SK-N-SH (cell line): ENCODE results near the gene FXR1. TPM values are rescaled to one million over a fixed set of nuclear protein-coding genes. Genes with fewer than 3 reads are reported as not detected.

Experiments
- CTCF ChIA-PET: fragments of 300-600, 350-600 bp; formaldehyde crosslinking; extraction: SDS; loops from one replicate; lab custom pipeline; 2021; lab: Yijun Ruan, JAX
- POLR2A ChIA-PET: fragments of 350-600 bp; sonication (Branson Sonifier 250); formaldehyde crosslinking; extraction: SDS; loops from one replicate; lab custom pipeline; 2020; ENCODE audit warnings: antibody characterized with exemption, inconsistent platforms; lab: Yijun Ruan, JAX
- DNase-seq: peaks from one replicate; pipeline ENCODE4 v3.0.0; 2012
- H2AFZ ChIP-seq: fragments of 200-600 bp; sonication (generic); 2 replicates; pipeline ENCODE4 v1.8.1; 2016; ENCODE audit warnings: antibody characterized with exemption, mild to moderate bottlenecking, low read depth
- H3F3A ChIP-seq: fragments of 200-600 bp; sonication (generic); replicated peaks from 2 replicates; pipeline ENCODE3; 2016; ENCODE audit warnings: antibody characterized with exemption, mild to moderate bottlenecking; ENCODE audit not compliant: insufficient read depth
- H3K27ac ChIP-seq, 2 experiments: fragments of 200-500 bp in 1 of 2; fragments of 200-600 bp in 1 of 2; sonication (Bioruptor generic) in 1 of 2; sonication (generic), shearing (Covaris generic) in 1 of 2; 2 replicates each; pipeline versions ENCODE4 v1.5.1 to v1.6.1; 2014 to 2016; ENCODE audit warnings: low read depth in 2 of 2, inconsistent platforms in 1 of 2, low read length in 1 of 2, mild to moderate bottlenecking in 1 of 2, mixed read lengths in 1 of 2
- H3K27me3 ChIP-seq: fragments of 200-600 bp; sonication (generic), shearing (Covaris generic); 2 replicates; pipeline ENCODE4 v1.6.1; 2016; ENCODE audit warnings: mixed run types; ENCODE audit not compliant: insufficient read depth
- H3K36me3 ChIP-seq, 2 experiments: fragments of 200-500 bp in 1 of 2; fragments of 200-600 bp in 1 of 2; sonication (Bioruptor generic) in 1 of 2; sonication (generic) in 1 of 2; replicated peaks in 1 of 2; 2 replicates each; pipeline versions ENCODE3 to v1.5.1; 2014 to 2016; ENCODE audit warnings: low read length in 1 of 2, mild to moderate bottlenecking in 1 of 2; ENCODE audit not compliant: insufficient read depth in 2 of 2, control insufficient read depth in 1 of 2
- H3K4me1 ChIP-seq, 2 experiments: fragments of 200-500 bp in 1 of 2; fragments of 200-600 bp in 1 of 2; sonication (Bioruptor generic) in 1 of 2; sonication (generic), shearing (Covaris generic) in 1 of 2; 2 replicates each; pipeline versions ENCODE4 v1.5.1 to v1.6.1; 2014 to 2016; ENCODE audit warnings: low read depth in 1 of 2, low read length in 1 of 2, mixed run types in 1 of 2; ENCODE audit not compliant: insufficient read depth in 2 of 2, control insufficient read depth in 1 of 2
- H3K4me2 ChIP-seq: fragments of 200-600 bp; sonication (generic), shearing (Covaris generic); 2 replicates; pipeline ENCODE4 v1.6.1; 2017; ENCODE audit warnings: mixed run types
- H3K4me3 ChIP-seq, 2 experiments: fragments of 200-500 bp in 1 of 2; fragments of 200-600 bp in 1 of 2; sonication (Bioruptor generic) in 1 of 2; sonication (generic), shearing (Covaris generic) in 1 of 2; 2 replicates each; pipeline versions ENCODE4 v1.5.1 to v1.8.1; 2014 to 2016; ENCODE audit warnings: low read depth in 2 of 2, inconsistent platforms in 1 of 2, low read length in 1 of 2, mild to moderate bottlenecking in 1 of 2, mixed read lengths in 1 of 2, moderate library complexity in 1 of 2
- H3K79me2 ChIP-seq: fragments of 200-600 bp; sonication (generic); 2 replicates; pipeline ENCODE4 v1.8.1; 2017; ENCODE audit warnings: mild to moderate bottlenecking; ENCODE audit not compliant: insufficient read depth
- H3K9ac ChIP-seq: fragments of 200-600 bp; sonication (generic); 2 replicates; pipeline ENCODE4 v1.6.1; 2017; ENCODE audit warnings: mixed run types
- H3K9me2 ChIP-seq: fragments of 200-600 bp; sonication (generic); 2 replicates; pipeline ENCODE4 v1.6.1; 2017; ENCODE audit warnings: mixed run types
- H3K9me3 ChIP-seq: fragments of 200-600 bp; sonication (generic); 2 replicates; pipeline ENCODE4 v1.6.1; 2017; ENCODE audit warnings: mixed run types, mild to moderate bottlenecking, moderate library complexity
- H4K20me1 ChIP-seq: fragments of 200-600 bp; sonication (generic); 2 replicates; pipeline ENCODE4 v1.6.1; 2017; ENCODE audit warnings: mild to moderate bottlenecking, mixed run types; ENCODE audit not compliant: insufficient read depth
- CHD2 ChIP-seq: fragments of 150-350 bp; IDR thresholded peaks from 2 replicates; pipeline ENCODE4 v1.6.1; 2018; ENCODE audit warnings: low read length; ENCODE audit not compliant: partially characterized antibody
- ELF1 ChIP-seq: IDR thresholded peaks from 2 replicates; pipeline ENCODE4 v1.4.0; 2012
- EP300 ChIP-seq, 2 experiments: IDR thresholded peaks; 2 replicates each; pipeline versions ENCODE4 v1.4.0 to v1.6.1; 2012; ENCODE audit warnings: borderline replicate concordance in 1 of 2, low read depth in 1 of 2, low read length in 1 of 2
- EZH2phosphoT487 ChIP-seq: fragments of 200-600 bp; sonication (generic); IDR thresholded peaks from 2 replicates; pipeline ENCODE4 v1.6.1; 2017; ENCODE audit warnings: low read depth, mixed run types, mild to moderate bottlenecking, antibody characterized with exemption, moderate library complexity, borderline replicate concordance
- FOSL2 ChIP-seq: IDR thresholded peaks from 2 replicates; pipeline ENCODE4 v1.4.0; 2012; ENCODE audit warnings: low read depth, mild to moderate bottlenecking, moderate library complexity, borderline replicate concordance
- FOXJ3 ChIP-seq: sonication (generic); formaldehyde crosslinking; IDR thresholded peaks from 2 replicates; pipeline ENCODE4 v1.5.1; 2020; ENCODE audit warnings: mild to moderate bottlenecking, missing genetic modification reagents
- JUND ChIP-seq: IDR thresholded peaks from 2 replicates; pipeline ENCODE4 v1.4.0; 2012
- MEF2A ChIP-seq: IDR thresholded peaks from 2 replicates; pipeline ENCODE4 v1.4.0; 2012; ENCODE audit warnings: low read depth, borderline replicate concordance
- MXI1 ChIP-seq: IDR thresholded peaks from 2 replicates; pipeline ENCODE4 v1.6.1; 2012; ENCODE audit warnings: mild to moderate bottlenecking, low read depth, low read length, improper control_type of control experiment
- NRF1 ChIP-seq: IDR thresholded peaks from 2 replicates; pipeline ENCODE4 v1.6.1; 2012; ENCODE audit warnings: low read depth, mild to moderate bottlenecking, low read length
- POLR2AphosphoS5 ChIP-seq: IDR thresholded peaks from 2 replicates; pipeline ENCODE4 v1.6.1; 2012; ENCODE audit warnings: low read depth, low read length
- RXRA ChIP-seq: IDR thresholded peaks from 2 replicates; pipeline ENCODE4 v1.4.0; 2012; ENCODE audit warnings: low read depth, mild to moderate bottlenecking, borderline replicate concordance
- TCF12 ChIP-seq: IDR thresholded peaks from 2 replicates; pipeline ENCODE4 v1.4.0; 2012
- WGBS: methylation state at CpG from one replicate; pipeline ENCODE4 v1.1.6; 2017; ENCODE audit warnings: low lambda C conversion rate; 5-methylcytosine and 5-hydroxymethylcytosine counted together
- polyA plus RNA-seq, 3 experiments: library from polyadenylated mRNA; depleted of rRNA; stranded (reverse); fragments of >200 nt; gene quantifications; 2 replicates each; pipeline ENCODE4 v1.2.3, GENCODE V29; 2012
- TF ChIP-seq, protein P1 (sequence below): IDR thresholded peaks from 2 replicates; pipeline ENCODE4 v1.6.1; 2012; ENCODE audit warnings: mild to moderate bottlenecking, low read depth, low read length, moderate library complexity

Gene FXR1
- polyA plus RNA-seq, 1 of the 3 experiments (the other 2 are of a cell fraction), result 114 TPM

DNA sequence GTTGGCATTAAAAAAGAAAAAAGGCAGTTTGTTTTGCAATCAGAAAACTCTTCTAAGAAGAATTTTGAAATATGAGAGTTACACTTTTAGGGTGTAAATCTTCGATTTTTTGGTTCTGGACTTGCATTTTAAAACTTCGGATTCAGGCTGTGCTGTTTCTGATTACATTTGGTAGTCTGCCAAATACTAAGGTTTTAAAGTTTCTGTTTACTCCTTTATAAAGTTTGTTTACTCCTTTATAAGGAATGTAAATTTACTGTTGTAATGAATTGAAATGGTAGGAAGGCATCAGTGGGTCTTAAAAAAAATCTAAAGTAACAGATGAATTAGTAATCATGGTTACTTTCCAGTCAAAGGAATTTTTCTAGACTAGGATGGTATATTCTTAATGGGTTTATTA, 14.1 kb downstream of the FXR1 start:
- Histone ChIP-seq H3F3A (no peaks in the 10 kb centered on the region), H3K36me3 (peaks cover 4 to 5% of the 10 kb centered on the region in 2 experiments), H4K20me1 (peaks cover 97% of the 10 kb centered on the region), H3K27ac (no peak overlapping the region), H3K27me3 (no peaks in the 10 kb centered on the region), H3K4me3 (no peak overlapping the region), H3K79me2 (peaks cover 99% of the 10 kb centered on the region), H3K9me2 (no peaks in the 10 kb centered on the region), H2AFZ (no peak overlapping the region), H3K9me3 (0 out of 2 replicates have a peak, but pooled peaks cover 4% of the 10 kb centered on the region), H3K9ac (no peak overlapping the region), H3K4me2 (no peak overlapping the region), H3K4me1 (no peaks in the 10 kb centered on the region; a peak in 2 of 4 replicates)
- WGBS, result 97% methylated on average over 2 of the region's 2 CpGs
- no peak for DNase-seq
- ChIA-PET POLR2A (no interaction called here), CTCF (no interaction called here)
- TF ChIP-seq ELF1, result no peak
- no peak for TF ChIP-seq MEF2A
- TF ChIP-seq NRF1, result no peak
- no peak for TF ChIP-seq CHD2
- TF ChIP-seq EP300 (IDR thresholded peaks at IDR 0.05; ENCODE audit: borderline replicate concordance in 1 of 2, low read depth in 1 of 2, low read length in 1 of 2), result no peak
- TF ChIP-seq RXRA, result no peak
- TF ChIP-seq POLR2AphosphoS5, result no peak
- no peak for TF ChIP-seq TCF12
- TF ChIP-seq MXI1, result no peak
- TF ChIP-seq FOXJ3 (CRISPR knock-in tag), result no peak
- TF ChIP-seq JUND, result no peak
- no peak for TF ChIP-seq FOSL2

DNA sequence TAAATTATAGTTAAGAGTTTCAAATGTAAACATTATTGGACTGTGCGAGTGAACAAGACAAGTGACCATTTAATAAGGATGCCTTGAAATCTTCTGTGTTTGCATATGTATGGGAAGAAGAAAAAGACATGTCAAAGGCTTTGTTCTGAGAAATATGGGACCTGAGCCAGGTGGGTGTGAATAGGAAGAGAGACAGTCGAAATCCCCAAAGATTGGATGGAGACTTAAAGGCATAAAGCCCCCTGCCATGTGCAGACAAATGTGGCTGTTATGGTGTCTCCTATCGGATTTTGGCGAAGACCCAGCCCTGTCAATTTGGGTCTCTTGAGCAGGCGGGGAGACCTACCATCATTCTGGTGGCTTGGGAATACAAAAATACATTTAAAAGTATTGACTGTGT, 16.9 kb downstream of the FXR1 start:
- CTCF ChIA-PET, result no interaction called here
- POLR2A ChIA-PET, result no interaction called here

More for the DNA sequence above, 16.9 kb downstream of the FXR1 start:
- WGBS, result 97% methylated on average over 5 of the region's 5 CpGs
- no peak overlapping the region for H3K4me3 ChIP-seq
- no peak overlapping the region for H3K4me2 ChIP-seq
- no peak for DNase-seq
- no peaks in the 10 kb centered on the region for H3K27me3 ChIP-seq
- H2AFZ ChIP-seq, result no peak overlapping the region
- H3K9me2 ChIP-seq, result no peaks in the 10 kb centered on the region
- H3K27ac ChIP-seq, result no peak overlapping the region
- H3K9me3 ChIP-seq, result 0 out of 2 replicates have a peak, but pooled peaks cover 4% of the 10 kb centered on the region
- H4K20me1 ChIP-seq, result peaks cover 97% of the 10 kb centered on the region
- TF ChIP-seq POLR2AphosphoS5 (no peak), CHD2 (no peak), ELF1 (no peak), FOSL2 (no peak), EZH2phosphoT487 (no peak)
- TF ChIP-seq, protein P1, sequence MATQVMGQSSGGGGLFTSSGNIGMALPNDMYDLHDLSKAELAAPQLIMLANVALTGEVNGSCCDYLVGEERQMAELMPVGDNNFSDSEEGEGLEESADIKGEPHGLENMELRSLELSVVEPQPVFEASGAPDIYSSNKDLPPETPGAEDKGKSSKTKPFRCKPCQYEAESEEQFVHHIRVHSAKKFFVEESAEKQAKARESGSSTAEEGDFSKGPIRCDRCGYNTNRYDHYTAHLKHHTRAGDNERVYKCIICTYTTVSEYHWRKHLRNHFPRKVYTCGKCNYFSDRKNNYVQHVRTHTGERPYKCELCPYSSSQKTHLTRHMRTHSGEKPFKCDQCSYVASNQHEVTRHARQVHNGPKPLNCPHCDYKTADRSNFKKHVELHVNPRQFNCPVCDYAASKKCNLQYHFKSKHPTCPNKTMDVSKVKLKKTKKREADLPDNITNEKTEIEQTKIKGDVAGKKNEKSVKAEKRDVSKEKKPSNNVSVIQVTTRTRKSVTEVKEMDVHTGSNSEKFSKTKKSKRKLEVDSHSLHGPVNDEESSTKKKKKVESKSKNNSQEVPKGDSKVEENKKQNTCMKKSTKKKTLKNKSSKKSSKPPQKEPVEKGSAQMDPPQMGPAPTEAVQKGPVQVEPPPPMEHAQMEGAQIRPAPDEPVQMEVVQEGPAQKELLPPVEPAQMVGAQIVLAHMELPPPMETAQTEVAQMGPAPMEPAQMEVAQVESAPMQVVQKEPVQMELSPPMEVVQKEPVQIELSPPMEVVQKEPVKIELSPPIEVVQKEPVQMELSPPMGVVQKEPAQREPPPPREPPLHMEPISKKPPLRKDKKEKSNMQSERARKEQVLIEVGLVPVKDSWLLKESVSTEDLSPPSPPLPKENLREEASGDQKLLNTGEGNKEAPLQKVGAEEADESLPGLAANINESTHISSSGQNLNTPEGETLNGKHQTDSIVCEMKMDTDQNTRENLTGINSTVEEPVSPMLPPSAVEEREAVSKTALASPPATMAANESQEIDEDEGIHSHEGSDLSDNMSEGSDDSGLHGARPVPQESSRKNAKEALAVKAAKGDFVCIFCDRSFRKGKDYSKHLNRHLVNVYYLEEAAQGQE, result no peak
- peaks cover 99% of the 10 kb centered on the region for H3K79me2 ChIP-seq
- H3K9ac ChIP-seq, result no peak overlapping the region
- H3K4me1 ChIP-seq, result no peaks in the 10 kb centered on the region; a peak in 3 of 4 replicates
- H3F3A ChIP-seq, result no peaks in the 10 kb centered on the region
- peaks cover 3 to 9% of the 10 kb centered on the region in 2 experiments for H3K36me3 ChIP-seq
